K562 (cell line): ENCODE measurements around the gene CREB3L1. TPM values are rescaled to one million over a fixed set of nuclear protein-coding genes. Genes with fewer than 3 reads are reported as not detected.

Experiments used
- DLX4 ChIP-seq: fragments of 250-450 bp; sonication (Bioruptor Pico); IDR thresholded peaks from 2 replicates; pipeline ENCODE4 v1.6.1; 2021; ENCODE audit warnings: mild to moderate bottlenecking
- ETS1 ChIP-seq: conservative IDR thresholded peaks from 2 replicates; pipeline ENCODE4 v1.6.1; 2011; ENCODE audit warnings: low read depth, mild to moderate bottlenecking, low read length; ENCODE audit not compliant: control insufficient read depth
- GABPB2 ChIP-seq: fragments of 250-450 bp; sonication (Bioruptor Pico); conservative IDR thresholded peaks from 2 replicates; pipeline ENCODE4 v1.5.1; 2021; ENCODE audit warnings: mild to moderate bottlenecking
- GTF2A2 ChIP-seq: IDR thresholded peaks from 2 replicates; pipeline ENCODE4 v1.6.1; 2016; ENCODE audit warnings: mild to moderate bottlenecking, missing genetic modification characterization, missing compliant biosample characterization
- GTF2F1 ChIP-seq: IDR thresholded peaks from 2 replicates; pipeline ENCODE4 v1.6.1; 2011; ENCODE audit warnings: low read depth, low read length, improper control_type of control experiment
- HEY1 ChIP-seq: fragments of 250-450 bp; sonication (Bioruptor Pico); IDR thresholded peaks from 2 replicates; pipeline ENCODE4 v1.5.0; 2020; ENCODE audit warnings: mild to moderate bottlenecking, moderate library complexity, borderline replicate concordance
- HNRNPK ChIP-seq: fragments of 200-400 bp; formaldehyde crosslinking; IDR thresholded peaks from one replicate; pipeline ENCODE4 v1.6.1; 2018; ENCODE audit warnings: mild to moderate bottlenecking, low read depth, low read length; ENCODE audit not compliant: poor library complexity, severe bottlenecking
- MBD2 ChIP-seq: sonication (generic); IDR thresholded peaks from 2 replicates; pipeline ENCODE4 v1.6.1; 2016; ENCODE audit warnings: low read depth, borderline replicate concordance
- MCM7 ChIP-seq, 2 experiments: fragments of 450-650 bp; IDR thresholded peaks; 2 replicates each; pipeline ENCODE4 v1.6.1; 2016 to 2018
- NCOA4 ChIP-seq: fragments of 450-650 bp; IDR thresholded peaks from 2 replicates; pipeline ENCODE4 v1.6.1; 2018; ENCODE audit warnings: mild to moderate bottlenecking; ENCODE audit not compliant: partially characterized antibody
- NFE2L1 ChIP-seq: fragments of 450-650 bp; IDR thresholded peaks from 2 replicates; pipeline ENCODE4 v1.6.1; 2016; ENCODE audit warnings: missing genetic modification characterization, low read depth, mild to moderate bottlenecking, missing compliant biosample characterization, moderate library complexity, borderline replicate concordance
- SIX5 ChIP-seq, 2 experiments: IDR thresholded peaks; 2 replicates each; pipeline ENCODE4 v1.6.1; 2011; ENCODE audit warnings: low read length in 2 of 2, borderline replicate concordance in 1 of 2, low read depth in 1 of 2, mild to moderate bottlenecking in 1 of 2, moderate library complexity in 1 of 2; ENCODE audit not compliant: insufficient read depth in 1 of 2
- STAG1 ChIP-seq: sonication (generic); formaldehyde crosslinking; IDR thresholded peaks from 2 replicates; pipeline ENCODE4 v1.5.0; 2020; ENCODE audit warnings: missing genetic modification reagents, borderline replicate concordance
- TEAD4 ChIP-seq, 2 experiments: sonication (generic) in 1 of 2; formaldehyde crosslinking in 1 of 2; IDR thresholded peaks; 2 replicates each; pipeline versions ENCODE4 v1.6.1 to v1.8.0; 2012 to 2022; ENCODE audit warnings: borderline replicate concordance in 1 of 2, inconsistent platforms in 1 of 2, low read length in 1 of 2, mild to moderate bottlenecking in 1 of 2, missing genetic modification reagents in 1 of 2
- WHSC1 ChIP-seq: IDR thresholded peaks from one replicate; pipeline ENCODE4 v1.6.1; 2012; ENCODE audit warnings: low read length, control low read depth, inconsistent platforms
- YY1 ChIP-seq, 3 experiments: IDR thresholded peaks; 2 replicates each; pipeline ENCODE4 v1.6.1; 2011; ENCODE audit warnings: low read length in 2 of 3, mild to moderate bottlenecking in 2 of 3, moderate library complexity in 2 of 3, borderline replicate concordance in 1 of 3, control low read depth in 1 of 3, low read depth in 1 of 3; ENCODE audit not compliant: insufficient read depth in 3 of 3, insufficient replicate concordance in 2 of 3, control insufficient read depth in 1 of 3, insufficient read length in 1 of 3; ENCODE audit errors: extremely low read depth in 1 of 3
- ZBED1 ChIP-seq: IDR thresholded peaks from 2 replicates; pipeline ENCODE4 v1.6.1; 2014
- ZFP91 ChIP-seq: sonication (generic); formaldehyde crosslinking; IDR thresholded peaks from 2 replicates; pipeline ENCODE4 v1.8.0; 2022; ENCODE audit warnings: mild to moderate bottlenecking, missing genetic modification reagents
- ZNF263 ChIP-seq: sonication (generic); formaldehyde crosslinking; IDR thresholded peaks from 2 replicates; pipeline ENCODE4 v1.8.0; 2022; ENCODE audit warnings: mild to moderate bottlenecking, missing genetic modification reagents, borderline replicate concordance
- ZNF311 ChIP-seq: fragments of 250-450 bp; sonication (Bioruptor Pico); IDR thresholded peaks from 2 replicates; pipeline ENCODE4 v1.4.0; 2020; ENCODE audit warnings: mild to moderate bottlenecking, moderate library complexity
- ZNF445 ChIP-seq: fragments of 250-450 bp; sonication (Bioruptor Pico); IDR thresholded peaks from 2 replicates; pipeline ENCODE4 v1.4.0; 2020; ENCODE audit warnings: low read depth, mild to moderate bottlenecking, moderate library complexity
- ZNF551 ChIP-seq: fragments of 250-450 bp; sonication (Bioruptor Pico); IDR thresholded peaks from 2 replicates; pipeline ENCODE4 v1.5.0; 2021; ENCODE audit warnings: mild to moderate bottlenecking, moderate library complexity
- ZNF696 ChIP-seq: fragments of 250-450 bp; sonication (Bioruptor Pico); conservative IDR thresholded peaks from 2 replicates; pipeline ENCODE4 v1.4.0; 2020; ENCODE audit warnings: mild to moderate bottlenecking, moderate library complexity
- polyA plus RNA-seq, 8 experiments: library from polyadenylated mRNA; depleted of rRNA in 4 of 8; stranded (reverse) in 5 of 8; unstranded in 3 of 8; fragments of >200 nt; fragmentation: Nextera tagmentation in 2 of 8; fragmentation: Illumina TruSeq in 1 of 8; extraction: Ambion mirVana in 2 of 8; extraction: Trizol in 1 of 8; gene quantifications; 2 replicates each; pipeline versions ENCODE4 v1.2.1 to v1.2.3, GENCODE V29; 2011 to 2014; ENCODE audit warnings: inconsistent platforms in 1 of 8, missing spikeins in 1 of 8
- total RNA-seq, 7 experiments: library from RNA; depleted of rRNA in 6 of 7; stranded (reverse); fragments of >200 nt in 6 of 7; fragmentation: Illumina TruSeq in 2 of 7; extraction: Trizol in 2 of 7; gene quantifications; 2 replicates each; pipeline versions ENCODE4 v1.2.1 to v1.2.3, GENCODE V29; 2011 to 2021; ENCODE audit warnings: low replicate concordance in 1 of 7

Gene CREB3L1
- total and polyA plus RNA-seq, 9 of the 15 experiments (the other 6 are each of a cell fraction or from before 2014, with no cell fraction given) = 1.2 to 27.6 (median 3.7) TPM

GRCh38 chr11:46296528-46297448 lies 19.3 kb downstream of the CREB3L1 start (continued):
- TF ChIP-seq ZNF263 (0 out of 2 replicates have a peak, but pooled peaks have one; percentile 41), ZNF551 (CRISPR knock-in tag) (no peak), GTF2A2 (tag) (no peak), MCM7 (IDR thresholded peaks at IDR 0.05) (no peak), ZFP91 (no peak), ETS1 (peak; percentile 80), TEAD4 (IDR thresholded peaks at IDR 0.05; ENCODE audit: low read length) (peak; percentile 97), TEAD4 (CRISPR knock-in tag; IDR thresholded peaks at IDR 0.05; ENCODE audit: borderline replicate concordance) (no peak), ZNF445 (CRISPR knock-in tag) (no peak), SIX5 (IDR thresholded peaks at IDR 0.05; ENCODE audit: borderline replicate concordance in 1 of 2, insufficient read depth in 1 of 2, low read depth in 1 of 2, low read length in 2 of 2) (no peak), GABPB2 (CRISPR knock-in tag) (no peak), NCOA4 (no peak), ZNF696 (CRISPR knock-in tag) (no peak), WHSC1 (no peak), YY1 (IDR thresholded peaks at IDR 0.05; ENCODE audit: borderline replicate concordance in 1 of 3, control insufficient read depth in 1 of 3, extremely low read depth in 1 of 3, insufficient read depth in 3 of 3, insufficient read length in 1 of 3, insufficient replicate concordance in 2 of 3, low read depth in 1 of 3, low read length in 2 of 3) (peak in 2 of 3 experiments; percentile 44 to 72), HEY1 (CRISPR knock-in tag) (no peak), HNRNPK (no peak), GTF2F1 (no peak), NFE2L1 (tag) (no peak), ZBED1 (no peak), MBD2 (peak; percentile 64; the same call in 1 of the 2 replicates), STAG1 (CRISPR knock-in tag) (no peak), DLX4 (no peak), ZNF311 (CRISPR knock-in tag) (no peak)
